SKM-1 (cell line): ENCODE data around the gene MTA1.

Experiments used
- DNase-seq: peaks from one replicate; lab custom pipeline; 2025; ENCODE audit not compliant: unreplicated experiment; lab: John Stamatoyannopoulos, UW

The MTA1 gene

GRCh38 chr14:105422695-105423487, 3.3 kb downstream of the MTA1 start:
- DNase-seq = no peak

- no peak for DNase-seq
Measured at GRCh38 chr14:105423488-105424195, 4.0 kb downstream of the MTA1 start.

DNA sequence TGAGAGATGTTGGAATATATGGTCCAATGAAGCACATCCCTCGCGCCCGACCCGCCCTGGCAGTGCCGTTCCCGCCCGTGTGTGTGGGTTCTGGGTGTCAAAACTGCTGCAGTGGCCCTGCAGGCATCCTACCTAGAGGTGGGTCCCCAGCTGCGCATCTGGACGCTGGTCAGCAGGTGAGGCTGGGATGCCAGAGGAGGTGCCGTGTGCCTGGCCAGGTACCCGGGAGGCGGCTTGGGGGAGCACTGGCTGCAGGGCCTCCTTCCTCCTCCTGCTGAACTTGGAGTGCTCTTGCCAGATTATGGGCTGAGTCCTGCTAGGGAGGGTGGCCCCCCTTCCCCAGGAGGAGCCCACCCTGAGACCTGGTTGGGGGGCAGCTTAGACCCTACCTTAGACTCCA, 5.2 kb downstream of the MTA1 start:
- no peak for DNase-seq

DNA sequence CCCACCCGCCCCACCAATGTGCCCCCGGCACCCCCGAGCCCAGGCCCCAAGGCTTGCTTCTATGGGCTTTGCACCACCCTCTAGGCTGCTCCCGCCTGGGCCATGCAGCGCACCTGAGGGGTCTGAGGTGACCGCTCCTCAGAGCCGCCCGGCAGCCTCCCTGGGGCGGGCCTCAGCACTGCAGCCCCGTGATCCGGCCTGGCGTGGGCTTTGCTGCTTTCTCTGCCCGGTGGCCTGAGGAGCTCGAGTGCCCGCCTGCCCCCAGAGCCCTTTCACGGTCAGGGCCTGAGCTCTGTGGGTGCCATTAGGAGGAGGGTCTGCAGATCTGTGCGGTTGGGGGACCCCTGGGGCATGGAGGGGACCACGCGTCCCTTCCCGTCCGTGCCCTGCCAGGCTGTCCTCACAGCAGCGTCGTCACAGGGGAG, 6.2 kb downstream of the MTA1 start:
- DNase-seq = no peak

DNA sequence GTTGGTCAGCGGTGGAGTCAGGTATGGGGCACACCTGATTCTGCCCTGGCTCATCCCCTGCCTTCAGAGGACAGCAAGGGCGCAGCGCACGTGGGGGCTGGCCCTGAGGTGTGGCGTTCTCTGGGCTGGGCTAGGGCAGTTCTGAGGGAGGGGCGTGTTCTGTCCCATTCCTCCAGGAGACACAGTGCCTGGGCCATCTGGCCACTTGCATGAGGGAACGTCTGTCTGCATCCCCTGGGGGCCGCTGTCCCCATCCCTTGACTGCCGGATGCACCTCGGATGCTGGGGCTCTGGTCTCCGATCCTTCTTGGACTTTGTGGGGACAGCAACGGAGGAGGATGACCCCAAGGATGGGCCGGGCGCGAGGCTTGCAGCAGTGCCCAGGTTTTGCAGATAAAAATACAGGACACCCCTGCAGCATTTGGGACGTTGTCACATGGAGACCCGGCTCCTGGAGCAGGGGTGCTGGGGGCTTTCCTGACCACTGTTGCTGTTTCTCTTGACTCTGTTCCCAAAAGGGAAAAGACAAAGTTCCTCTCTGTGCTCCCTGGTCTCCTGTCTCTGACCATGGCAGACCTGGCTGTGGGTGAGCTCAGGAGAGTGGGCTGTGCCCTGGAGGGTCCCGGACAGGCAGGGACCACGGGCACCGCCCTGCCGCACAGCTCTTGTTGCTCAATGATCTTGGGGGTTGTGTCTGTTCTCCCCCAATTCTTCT, 6.9 kb downstream of the MTA1 start:
- DNase-seq = no peak

GRCh38 chr14:105427412-105427811, 7.8 kb downstream of the MTA1 start:
- DNase-seq = no peak

DNA sequence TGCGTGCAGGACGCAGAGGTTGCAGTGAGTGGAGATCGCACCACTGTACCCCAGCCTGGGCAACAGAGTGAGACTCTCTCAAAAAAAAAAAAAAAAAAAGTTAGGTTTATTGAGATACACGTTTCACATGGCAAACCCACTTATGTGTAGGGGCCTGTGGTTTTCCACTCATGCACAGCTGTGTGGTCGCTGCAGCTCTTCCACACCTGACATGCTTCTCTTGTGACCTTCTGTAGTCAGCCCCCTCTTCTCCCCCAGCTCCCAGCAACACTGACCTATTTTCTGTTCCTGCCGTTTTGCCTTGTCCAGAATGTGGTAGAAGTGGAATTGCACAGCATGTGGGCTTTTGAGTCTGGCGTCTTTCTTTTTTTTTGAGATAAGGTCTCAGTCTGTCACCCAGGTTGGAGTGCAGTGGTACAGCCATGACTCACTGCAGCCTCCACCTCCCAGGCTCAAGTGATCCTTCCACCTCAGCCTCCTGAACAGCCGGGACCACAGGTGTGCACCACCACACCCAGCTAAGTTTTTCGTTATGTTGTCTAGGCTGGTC, 8.4 kb downstream of the MTA1 start:
- no peak for DNase-seq

GRCh38 chr14:105430042-105430441, 10.4 kb downstream of the MTA1 start:
- DNase-seq = no peak

- DNase-seq = no peak
Measured at GRCh38 chr14:105430565-105430964, 10.9 kb downstream of the MTA1 start.

GRCh38 chr14:105431256-105431655, 11.6 kb downstream of the MTA1 start:
- no peak for DNase-seq

DNA sequence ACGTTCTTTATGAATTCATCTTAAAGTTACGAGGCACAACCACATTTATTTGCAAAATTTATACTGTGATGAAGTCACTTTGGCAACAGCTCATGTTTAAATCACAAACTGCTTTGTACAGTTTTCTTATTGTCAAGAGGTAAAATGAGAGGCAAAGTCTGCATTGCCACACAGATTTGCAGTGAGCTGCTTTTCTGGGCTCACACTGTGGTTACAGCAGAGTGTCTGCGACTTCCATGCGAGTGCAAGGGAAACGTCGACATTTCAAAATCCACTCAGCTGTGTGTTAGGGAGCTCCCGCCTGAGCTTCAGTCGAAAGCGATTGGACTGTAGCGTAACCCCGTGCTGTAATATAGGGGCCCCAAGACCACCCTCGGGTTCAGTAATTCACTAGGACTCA, 13.0 kb downstream of the MTA1 start:
- DNase-seq = no peak

DNA sequence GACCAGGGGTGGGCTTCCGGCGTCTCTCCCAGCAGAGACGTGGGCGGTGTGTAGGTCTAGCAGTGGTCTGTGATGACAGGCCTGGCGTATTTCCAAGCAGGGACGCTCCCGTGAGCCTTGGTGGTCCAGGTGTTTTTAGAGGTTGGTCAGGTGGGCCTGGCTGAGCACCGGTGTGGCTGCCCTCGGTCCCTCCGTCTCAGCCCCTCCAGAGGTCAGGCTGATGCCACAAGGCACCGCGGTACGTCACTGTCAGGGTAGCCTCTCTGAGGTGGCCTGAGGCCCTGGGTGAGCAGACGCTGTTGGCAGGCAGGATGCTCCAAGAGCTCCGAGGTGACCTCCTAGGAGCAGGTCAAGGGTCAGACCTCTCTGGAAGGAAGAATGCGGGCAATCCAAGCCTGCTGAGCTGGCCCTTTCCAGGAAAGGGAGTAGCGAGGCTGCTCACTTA, 13.6 kb downstream of the MTA1 start:
- no peak for DNase-seq

- no peak for DNase-seq
Measured at GRCh38 chr14:105436402-105436801, 16.8 kb downstream of the MTA1 start.

DNA sequence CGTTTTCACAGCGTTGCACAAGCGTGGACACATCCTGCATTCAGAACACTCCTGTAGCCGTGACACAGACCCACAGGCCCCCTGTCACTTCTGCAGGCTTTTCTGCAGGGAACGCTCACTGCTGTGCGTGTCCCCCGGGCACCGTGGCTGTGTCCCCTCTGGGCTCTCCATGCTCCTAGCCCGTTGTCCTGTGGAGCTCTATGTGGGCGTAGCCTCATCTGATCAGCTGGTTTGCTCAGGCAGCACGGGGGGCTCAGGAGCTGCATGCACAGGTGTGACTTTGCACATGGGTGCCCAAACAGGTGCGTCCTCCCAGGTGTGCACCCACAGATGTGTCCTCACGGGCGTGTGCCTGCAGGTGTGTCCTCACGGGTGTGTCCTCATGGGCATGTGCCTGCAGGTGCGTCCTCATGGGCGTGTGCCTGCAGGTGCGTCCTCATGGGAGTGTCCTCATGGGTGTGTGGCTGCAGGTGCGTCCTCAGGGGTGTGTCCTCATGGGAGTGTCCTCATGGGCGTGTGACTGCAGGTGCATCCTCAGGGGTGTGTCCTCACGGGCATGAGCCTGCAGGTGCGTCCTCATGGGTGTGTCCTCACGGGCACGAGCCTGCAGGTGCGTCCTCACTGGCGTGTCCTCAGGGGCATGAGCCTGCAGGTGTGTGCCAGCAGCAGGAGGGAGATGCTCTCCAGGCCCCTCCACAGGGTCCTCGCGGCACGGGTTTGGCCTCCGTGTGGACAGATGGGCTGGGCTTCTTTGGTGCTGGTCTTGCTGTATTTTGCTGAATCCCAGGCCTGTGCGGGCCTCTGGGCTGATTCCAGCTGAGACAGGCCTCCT, 17.5 kb downstream of the MTA1 start:
- DNase-seq = no peak

DNA sequence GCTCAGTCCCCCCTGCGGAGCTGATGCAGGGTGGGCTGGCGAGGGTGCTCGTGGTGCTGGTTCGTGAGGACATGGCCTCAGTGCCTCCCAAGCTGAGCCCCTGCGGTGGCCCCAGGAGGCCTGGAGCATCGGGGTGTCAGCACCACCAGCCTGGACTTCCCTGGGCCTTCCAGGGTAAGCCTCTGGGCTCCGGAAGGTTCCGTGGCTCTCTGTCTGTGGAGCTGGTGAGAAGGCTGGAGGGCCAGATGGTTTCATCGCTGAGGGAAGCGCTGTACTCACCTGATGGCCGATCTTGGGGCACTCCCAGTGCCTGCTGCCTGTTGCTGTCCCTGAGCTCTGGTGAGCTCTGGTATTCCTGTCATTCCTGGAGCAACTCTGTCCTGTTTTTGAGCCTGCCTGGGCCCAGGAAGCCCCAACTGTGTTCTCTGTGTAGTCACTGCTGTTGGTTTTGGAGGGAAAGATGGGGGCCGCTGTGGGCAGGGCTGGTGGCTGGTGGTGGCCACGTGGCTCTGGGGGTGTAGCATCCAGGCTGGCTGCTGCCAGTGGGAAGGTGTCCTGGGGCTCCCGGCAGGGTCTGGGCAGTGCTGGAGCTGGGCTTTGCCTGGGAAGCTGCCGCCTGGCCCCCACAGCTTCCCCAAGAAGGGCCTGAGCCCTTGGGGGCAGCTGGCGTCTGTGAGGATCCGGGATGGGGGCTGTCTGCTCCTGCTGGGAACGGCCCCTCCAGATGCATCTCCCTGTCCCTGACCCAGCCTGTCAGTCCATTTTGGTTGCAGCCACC, 18.3 kb downstream of the MTA1 start:
- no peak for DNase-seq

GRCh38 chr14:105439179-105439578, 19.6 kb downstream of the MTA1 start:
- DNase-seq = no peak

DNA sequence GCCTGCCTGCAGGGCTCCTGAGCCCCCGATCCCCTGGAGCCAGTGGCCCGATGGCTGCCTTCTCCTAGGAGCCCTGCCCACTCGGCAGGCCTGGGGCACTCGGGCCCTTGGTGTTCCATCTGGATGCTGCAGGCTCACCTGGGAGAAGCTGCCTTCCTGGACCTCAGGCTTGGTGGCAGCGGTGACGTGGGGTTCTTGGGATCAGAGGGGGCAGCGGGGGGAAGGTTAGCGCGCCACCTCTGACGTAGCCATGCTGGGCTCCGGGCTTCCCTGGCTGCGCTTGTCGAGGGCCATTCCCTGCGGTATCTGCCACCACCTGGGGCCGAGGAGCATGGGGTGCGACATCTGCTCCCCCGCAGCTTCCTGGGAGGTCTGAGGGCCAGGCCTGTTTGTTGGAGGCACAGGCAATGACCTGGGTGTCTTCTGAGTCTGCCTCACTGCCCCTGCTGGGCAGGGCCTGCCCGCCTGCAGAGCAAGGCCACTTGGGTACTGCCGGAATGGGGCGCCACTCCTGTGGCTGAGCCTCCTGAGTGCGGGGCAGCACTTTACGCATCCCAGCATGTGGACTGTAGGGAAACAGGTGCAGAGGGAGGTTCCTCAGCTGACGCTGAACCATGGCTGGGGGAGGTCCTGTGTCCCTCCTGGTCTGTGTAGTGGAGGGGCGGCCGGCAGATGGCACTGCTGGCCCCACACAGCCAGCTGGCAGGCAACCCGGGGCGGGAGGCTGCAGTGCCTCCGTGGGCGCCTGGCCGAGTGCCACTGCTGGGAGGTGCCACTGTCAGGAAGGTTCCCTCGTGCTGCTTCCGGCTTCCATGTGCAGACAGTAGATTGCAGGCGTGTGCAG, 20.3 kb downstream of the MTA1 start:
- no peak for DNase-seq

DNA sequence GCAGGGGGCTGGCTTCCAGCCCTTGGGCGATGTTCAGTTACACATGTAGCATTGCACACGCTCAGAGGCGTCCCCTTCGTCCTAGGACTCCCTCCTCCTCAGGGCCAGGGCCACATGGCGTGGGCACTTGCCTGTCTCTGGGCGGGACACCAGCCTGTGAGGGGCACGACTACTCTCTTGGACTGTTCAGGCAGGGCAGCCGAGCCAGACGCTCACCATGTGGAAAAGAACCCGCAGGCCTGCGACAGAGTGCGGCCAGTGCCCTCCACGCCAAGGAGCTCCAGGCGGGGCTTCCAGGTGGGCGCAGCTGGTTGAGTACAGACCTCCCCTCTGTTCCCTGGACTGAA, 20.9 kb downstream of the MTA1 start:
- no peak for DNase-seq

DNA sequence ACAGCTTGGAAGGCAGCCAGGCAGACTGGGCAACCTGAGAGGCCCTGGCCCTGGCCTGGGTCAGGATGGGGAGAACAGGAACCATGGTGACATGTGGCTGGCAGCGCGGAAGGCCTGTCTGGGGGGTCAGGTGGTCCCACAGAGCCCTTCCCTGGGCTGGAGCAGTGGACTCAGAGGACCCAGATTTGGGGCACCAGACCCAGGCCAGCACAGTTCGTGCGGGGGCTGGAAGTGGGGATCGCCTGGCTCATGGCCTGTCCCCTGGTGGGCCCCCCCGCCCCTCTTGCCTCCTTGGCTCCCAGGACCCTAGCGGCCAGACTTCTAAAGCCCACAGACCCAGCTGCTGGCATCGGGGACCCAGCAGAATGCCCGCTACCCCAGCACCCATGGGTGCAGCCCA, 21.4 kb downstream of the MTA1 start:
- DNase-seq = no peak
